ENCODE measurements around the gene SUCLG2. TPM values are rescaled to one million over a fixed set of nuclear protein-coding genes. Genes with fewer than 3 reads are reported as not detected.

SUCLG2 gene
- total and polyA plus RNA-seq, 9 of the 15 experiments (the other 6 are each of a cell fraction or from before 2014, with no cell fraction given), result 10.1 to 41.4 (median 29.0) TPM

GRCh38 chr3:67495751-67496150 is 158.7 kb downstream of the SUCLG2 start:
- Histone ChIP-seq H3K9me1 (ENCODE audit: control insufficient read depth, insufficient read depth, low read length) (no peaks in the 10 kb centered on the region), H3K9me3 (replicated peaks; ENCODE audit: control insufficient read depth, insufficient read depth, low read depth, low read length) (no peaks in the 10 kb centered on the region), H3K4me3 (no peak overlapping the region), H3K36me3 (ENCODE audit: control insufficient read depth, insufficient read depth, low read length) (peaks cover 4% of the 10 kb centered on the region; the same call in 2 of the 3 replicates), H3K4me2 (ENCODE audit: insufficient read depth, low read length) (no peak overlapping the region), H4K20me1 (replicated peaks; ENCODE audit: control insufficient read depth, insufficient read depth, low read length) (no peaks in the 10 kb centered on the region), H3K27ac (ENCODE audit: extremely low read depth, low read depth, low read length) (no peak overlapping the region), H3K27me3 (ENCODE audit: control insufficient read depth in 2 of 2, insufficient read depth in 2 of 2, low read length in 2 of 2) (no peaks in the 10 kb centered on the region), H2AFZ (ENCODE audit: low read depth, low read length) (no peak overlapping the region), H3K79me2 (ENCODE audit: control insufficient read depth, insufficient read depth, low read length) (no peaks in the 10 kb centered on the region), H3K9ac (ENCODE audit: insufficient read depth in 1 of 2, low read depth in 2 of 2, low read length in 2 of 2) (no peak overlapping the region), H3K4me1 (replicated peaks in 1 of 2; ENCODE audit: control insufficient read depth in 2 of 2, insufficient read depth in 2 of 2, low read length in 2 of 2) (no peaks in the 10 kb centered on the region)
- in situ Hi-C loops (cut with MboI) (no loop called here), intact Hi-C loops (cut with micrococcal nuclease) (no loop called here)
- DNase-seq (ENCODE audit: extremely low read depth in 1 of 4, low spot score in 3 of 4) (no peak), FAIRE-seq (no peak), ATAC-seq (no peak)
- BruUV-seq (replicated peaks), result no TSS peak
- TF ChIP-seq ZFPM2 (CRISPR knock-in tag; IDR thresholded peaks at IDR 0.05), result no peak
- no peak for TF ChIP-seq ZNF354B (CRISPR knock-in tag; IDR thresholded peaks at IDR 0.05)
- TF ChIP-seq DLX4 (CRISPR knock-in tag; IDR thresholded peaks at IDR 0.05), result no peak
- no peak for TF ChIP-seq CHD4 (IDR thresholded peaks at IDR 0.05; ENCODE audit: insufficient read depth, insufficient replicate concordance, low read depth, low read length, poor library complexity, severe bottlenecking)
- no peak for TF ChIP-seq IRF9 (tag; IDR thresholded peaks at IDR 0.05)
- no peak for TF ChIP-seq ZNF384 (IDR thresholded peaks at IDR 0.05; ENCODE audit: low read depth, low read length)
- TF ChIP-seq ZBTB34 (CRISPR knock-in tag; IDR thresholded peaks at IDR 0.05), result no peak
- no peak for TF ChIP-seq ZNF609 (CRISPR knock-in tag; IDR thresholded peaks at IDR 0.05; ENCODE audit: borderline replicate concordance)
- TF ChIP-seq ATF7 (IDR thresholded peaks at IDR 0.05), result no peak
- no peak for TF ChIP-seq EP400 (IDR thresholded peaks at IDR 0.05)
- no peak for TF ChIP-seq SRSF9 (IDR thresholded peaks at IDR 0.05; ENCODE audit: borderline replicate concordance, low read depth, low read length)
- no peak for TF ChIP-seq ATF1 (CRISPR knock-in tag; IDR thresholded peaks at IDR 0.05)
- TF ChIP-seq ATF1 (tag; IDR thresholded peaks at IDR 0.05), result no peak
- no peak for TF ChIP-seq ZNF217 (CRISPR knock-in tag; IDR thresholded peaks at IDR 0.05)
- 78% methylated on average over 1 of the region's 1 CpG for WGBS (ENCODE audit: insufficient coverage, low coverage, missing lambda C conversion rate)
- CTCF ChIA-PET (ENCODE audit: low intra/inter-chr PET ratio), result no interaction called here
- POLR2A ChIA-PET, result no interaction called here

Data from K562 (cell line).